GM19023 (cell line): ENCODE results near the gene NDC1.

Source experiments
- ATAC-seq: cut with Tn5 transposase; IDR thresholded peaks from one replicate; pipeline ENCODE4 v1.9.1; 2021; ENCODE audit warnings: mild to moderate bottlenecking, moderate library complexity; ENCODE audit not compliant: unreplicated experiment

Gene NDC1

GRCh38 chr1:53715478-53715877 lies 122.6 kb downstream of the NDC1 start:
- ATAC-seq, result no peak
